ENCODE results near the gene IPO9. TPM values are rescaled to one million over a fixed set of nuclear protein-coding genes. Genes with fewer than 3 reads are reported as not detected.

The IPO9 gene
- total and polyA plus RNA-seq, 2 donors (not counting 1 experiment from before 2014, with no cell fraction given), result 28.4 to 29.2 TPM

- TF ChIP-seq CTCF (conservative IDR thresholded peaks at IDR 0.05 in 1 of 2, IDR thresholded peaks at IDR 0.05 in 1 of 2; ENCODE audit: low read depth in 1 of 2, low read length in 2 of 2) (no peak), EZH2 (IDR thresholded peaks at IDR 0.05; ENCODE audit: low read length, missing control alignments) (no peak)
- H3K79me2 ChIP-seq (ENCODE audit: control insufficient read depth, insufficient read depth, low read length), result no peaks in the 10 kb centered on the region
- H2AFZ ChIP-seq (ENCODE audit: low read length), result no peak overlapping the region
- H3K4me3 ChIP-seq (replicated peaks in 1 of 4; ENCODE audit: control extremely low read depth in 1 of 4, insufficient read depth in 1 of 4, low read depth in 3 of 4, low read length in 4 of 4), result no peak overlapping the region
- no peaks in the 10 kb centered on the region for H3K4me1 ChIP-seq (ENCODE audit: control insufficient read depth, extremely low read depth, insufficient read depth, low read length)
- no peaks in the 10 kb centered on the region for H3K9me3 ChIP-seq (ENCODE audit: control insufficient read depth, insufficient read depth, low read depth, low read length)
- H3K9ac ChIP-seq (ENCODE audit: insufficient read depth, low read length), result no peak overlapping the region
- H3K27me3 ChIP-seq (ENCODE audit: control insufficient read depth, insufficient read depth, low read length), result no peaks in the 10 kb centered on the region
- no peak for DNase-seq (ENCODE audit: low read depth in 2 of 2)
- H4K20me1 ChIP-seq (ENCODE audit: control insufficient read depth, extremely low read depth, insufficient read depth, low read length), result no peaks in the 10 kb centered on the region
- H3K36me3 ChIP-seq (ENCODE audit: control insufficient read depth, insufficient read depth, low read length), result peaks cover 42% of the 10 kb centered on the region
- H3K27ac ChIP-seq (ENCODE audit: insufficient read depth, low read length), result no peak overlapping the region
- no peak overlapping the region for H3K4me2 ChIP-seq (ENCODE audit: extremely low read depth, insufficient read depth, low read length)
Measured at GRCh38 chr1:201806801-201807200, 22.2 kb upstream of the IPO9 start.

- Histone ChIP-seq H3K4me2 (ENCODE audit: extremely low read depth, insufficient read depth, low read length) (no peak overlapping the region), H3K9me3 (ENCODE audit: control insufficient read depth, insufficient read depth, low read depth, low read length) (no peaks in the 10 kb centered on the region), H2AFZ (ENCODE audit: low read length) (no peak overlapping the region), H3K4me1 (ENCODE audit: control insufficient read depth, extremely low read depth, insufficient read depth, low read length) (no peaks in the 10 kb centered on the region), H4K20me1 (ENCODE audit: control insufficient read depth, extremely low read depth, insufficient read depth, low read length) (no peaks in the 10 kb centered on the region), H3K27me3 (ENCODE audit: control insufficient read depth, insufficient read depth, low read length) (no peaks in the 10 kb centered on the region), H3K27ac (ENCODE audit: insufficient read depth, low read length) (no peak overlapping the region), H3K9ac (ENCODE audit: insufficient read depth, low read length) (no peak overlapping the region), H3K36me3 (ENCODE audit: control insufficient read depth, insufficient read depth, low read length) (peaks cover 53% of the 10 kb centered on the region), H3K79me2 (ENCODE audit: control insufficient read depth, insufficient read depth, low read length) (no peaks in the 10 kb centered on the region), H3K4me3 (replicated peaks in 1 of 4; ENCODE audit: control extremely low read depth in 1 of 4, insufficient read depth in 1 of 4, low read depth in 3 of 4, low read length in 4 of 4) (no peak overlapping the region)
- TF ChIP-seq CTCF (conservative IDR thresholded peaks at IDR 0.05 in 1 of 2, IDR thresholded peaks at IDR 0.05 in 1 of 2; ENCODE audit: low read depth in 1 of 2, low read length in 2 of 2), result no peak
- no peak for TF ChIP-seq EZH2 (IDR thresholded peaks at IDR 0.05; ENCODE audit: low read length, missing control alignments)
- no peak for DNase-seq (ENCODE audit: low read depth in 2 of 2)
Measured at GRCh38 chr1:201807958-201808632, 20.9 kb upstream of the IPO9 start.

GRCh38 chr1:201808633-201808990 is 20.3 kb upstream of the IPO9 start:
- Histone ChIP-seq H3K4me1 (ENCODE audit: control insufficient read depth, extremely low read depth, insufficient read depth, low read length) (no peaks in the 10 kb centered on the region), H3K9ac (ENCODE audit: insufficient read depth, low read length) (no peak overlapping the region), H4K20me1 (ENCODE audit: control insufficient read depth, extremely low read depth, insufficient read depth, low read length) (no peaks in the 10 kb centered on the region), H3K27me3 (ENCODE audit: control insufficient read depth, insufficient read depth, low read length) (no peaks in the 10 kb centered on the region), H3K4me2 (ENCODE audit: extremely low read depth, insufficient read depth, low read length) (no peak overlapping the region), H3K27ac (ENCODE audit: insufficient read depth, low read length) (no peak overlapping the region), H2AFZ (ENCODE audit: low read length) (no peak overlapping the region), H3K4me3 (replicated peaks in 1 of 4; ENCODE audit: control extremely low read depth in 1 of 4, insufficient read depth in 1 of 4, low read depth in 3 of 4, low read length in 4 of 4) (no peak overlapping the region), H3K9me3 (ENCODE audit: control insufficient read depth, insufficient read depth, low read depth, low read length) (no peaks in the 10 kb centered on the region), H3K36me3 (ENCODE audit: control insufficient read depth, insufficient read depth, low read length) (peaks cover 55% of the 10 kb centered on the region), H3K79me2 (ENCODE audit: control insufficient read depth, insufficient read depth, low read length) (no peaks in the 10 kb centered on the region)
- TF ChIP-seq CTCF (conservative IDR thresholded peaks at IDR 0.05 in 1 of 2, IDR thresholded peaks at IDR 0.05 in 1 of 2; ENCODE audit: low read depth in 1 of 2, low read length in 2 of 2) (no peak), EZH2 (IDR thresholded peaks at IDR 0.05; ENCODE audit: low read length, missing control alignments) (no peak)
- no peak for DNase-seq (ENCODE audit: low read depth in 2 of 2)
